C4-2B (cell line): ENCODE data around the gene MVK.

Experiments used
- ZFX ChIP-seq: fragments of 450-650 bp; IDR thresholded peaks from 2 replicates; pipeline ENCODE4 v1.6.1; 2017
- TF ChIP-seq, protein P1 (sequence below): fragments of 450-650 bp; conservative IDR thresholded peaks from 2 replicates; pipeline ENCODE4 v1.5.1; 2017; ENCODE audit warnings: mild to moderate bottlenecking

GRCh38 chr12:109562871-109563270 lies 10.7 kb upstream of the MVK start:
- TF ChIP-seq, protein P1, sequence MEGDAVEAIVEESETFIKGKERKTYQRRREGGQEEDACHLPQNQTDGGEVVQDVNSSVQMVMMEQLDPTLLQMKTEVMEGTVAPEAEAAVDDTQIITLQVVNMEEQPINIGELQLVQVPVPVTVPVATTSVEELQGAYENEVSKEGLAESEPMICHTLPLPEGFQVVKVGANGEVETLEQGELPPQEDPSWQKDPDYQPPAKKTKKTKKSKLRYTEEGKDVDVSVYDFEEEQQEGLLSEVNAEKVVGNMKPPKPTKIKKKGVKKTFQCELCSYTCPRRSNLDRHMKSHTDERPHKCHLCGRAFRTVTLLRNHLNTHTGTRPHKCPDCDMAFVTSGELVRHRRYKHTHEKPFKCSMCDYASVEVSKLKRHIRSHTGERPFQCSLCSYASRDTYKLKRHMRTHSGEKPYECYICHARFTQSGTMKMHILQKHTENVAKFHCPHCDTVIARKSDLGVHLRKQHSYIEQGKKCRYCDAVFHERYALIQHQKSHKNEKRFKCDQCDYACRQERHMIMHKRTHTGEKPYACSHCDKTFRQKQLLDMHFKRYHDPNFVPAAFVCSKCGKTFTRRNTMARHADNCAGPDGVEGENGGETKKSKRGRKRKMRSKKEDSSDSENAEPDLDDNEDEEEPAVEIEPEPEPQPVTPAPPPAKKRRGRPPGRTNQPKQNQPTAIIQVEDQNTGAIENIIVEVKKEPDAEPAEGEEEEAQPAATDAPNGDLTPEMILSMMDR = no peak
- no peak for TF ChIP-seq ZFX
